Mesendoderm (in vitro differentiated cells): Measurements from ENCODE around the gene MPHOSPH9.

Experiments used
- DNase-seq: peaks from one replicate; pipeline ENCODE4 v3.0.0; 2013
- H2AK5ac ChIP-seq: 2 replicates; pipeline ENCODE4 v1.6.1; 2013; ENCODE audit warnings: low read length, inconsistent platforms
- H2BK120ac ChIP-seq: 2 replicates; pipeline ENCODE4 v1.6.1; 2013; ENCODE audit warnings: low read depth, mild to moderate bottlenecking, low read length, moderate library complexity, mixed read lengths
- H2BK15ac ChIP-seq: replicated peaks from 2 replicates; pipeline ENCODE4 v1.6.1; 2013; ENCODE audit warnings: low read depth, mild to moderate bottlenecking, moderate library complexity
- H2BK5ac ChIP-seq: 2 replicates; pipeline ENCODE4 v1.6.1; 2013; ENCODE audit warnings: low read length, inconsistent platforms
- H3K18ac ChIP-seq: 2 replicates; pipeline ENCODE4 v1.6.1; 2013; ENCODE audit warnings: mild to moderate bottlenecking, low read length, mixed read lengths
- H3K23ac ChIP-seq: one replicate; pipeline ENCODE4 v1.6.1; 2013; ENCODE audit warnings: low read length
- H3K27ac ChIP-seq: 2 replicates; pipeline ENCODE4 v1.5.1; 2013; ENCODE audit warnings: low read depth, mild to moderate bottlenecking, inconsistent platforms, low read length, moderate library complexity
- H3K27me3 ChIP-seq: 2 replicates; pipeline ENCODE4 v1.6.1; 2013; ENCODE audit warnings: low read length, control low read depth, mild to moderate bottlenecking, inconsistent platforms; ENCODE audit not compliant: insufficient read depth, poor library complexity
- H3K36me3 ChIP-seq: 2 replicates; pipeline ENCODE4 v1.6.1; 2013; ENCODE audit warnings: low read length, inconsistent platforms; ENCODE audit not compliant: control insufficient read depth, insufficient read depth
- H3K4ac ChIP-seq: one replicate; pipeline ENCODE4 v1.6.1; 2013; ENCODE audit warnings: low read depth, mild to moderate bottlenecking, low read length, moderate library complexity
- H3K4me1 ChIP-seq: 2 replicates; pipeline ENCODE4 v1.6.1; 2013; ENCODE audit warnings: low read depth, low read length, inconsistent platforms; ENCODE audit not compliant: control insufficient read depth
- H3K4me2 ChIP-seq: 2 replicates; pipeline ENCODE4 v1.6.1; 2013; ENCODE audit warnings: low read length
- H3K4me3 ChIP-seq: 2 replicates; pipeline ENCODE4 v1.5.1; 2013; ENCODE audit warnings: mild to moderate bottlenecking, low read length
- H3K56ac ChIP-seq: one replicate; pipeline ENCODE4 v1.6.1; 2013; ENCODE audit warnings: low read length
- H3K79me1 ChIP-seq: 2 replicates; pipeline ENCODE4 v1.6.1; 2013; ENCODE audit warnings: low read length, inconsistent platforms
- H3K79me2 ChIP-seq: 2 replicates; pipeline ENCODE4 v1.6.1; 2013; ENCODE audit warnings: mild to moderate bottlenecking, low read length; ENCODE audit not compliant: control insufficient read depth, insufficient read depth
- H3K9ac ChIP-seq: 2 replicates; pipeline ENCODE4 v1.6.1; 2013; ENCODE audit warnings: low read length, inconsistent platforms
- H4K5ac ChIP-seq: one replicate; pipeline ENCODE4 v1.6.1; 2013; ENCODE audit warnings: low read length
- H4K8ac ChIP-seq: one replicate; pipeline ENCODE4 v1.6.1; 2013; ENCODE audit warnings: low read depth, mild to moderate bottlenecking, control low read depth, low read length, moderate library complexity
- WGBS: extraction: QIAGEN DNeasy Blood & Tissue Kit; methylation state at CpG from one replicate; pipeline ENCODE4 v1.1.7; 2013; ENCODE audit warnings: low lambda C conversion rate, missing lambda C conversion rate; ENCODE audit not compliant: insufficient coverage; ENCODE audit errors: extremely low coverage; 5-methylcytosine and 5-hydroxymethylcytosine counted together

Gene MPHOSPH9

DNA sequence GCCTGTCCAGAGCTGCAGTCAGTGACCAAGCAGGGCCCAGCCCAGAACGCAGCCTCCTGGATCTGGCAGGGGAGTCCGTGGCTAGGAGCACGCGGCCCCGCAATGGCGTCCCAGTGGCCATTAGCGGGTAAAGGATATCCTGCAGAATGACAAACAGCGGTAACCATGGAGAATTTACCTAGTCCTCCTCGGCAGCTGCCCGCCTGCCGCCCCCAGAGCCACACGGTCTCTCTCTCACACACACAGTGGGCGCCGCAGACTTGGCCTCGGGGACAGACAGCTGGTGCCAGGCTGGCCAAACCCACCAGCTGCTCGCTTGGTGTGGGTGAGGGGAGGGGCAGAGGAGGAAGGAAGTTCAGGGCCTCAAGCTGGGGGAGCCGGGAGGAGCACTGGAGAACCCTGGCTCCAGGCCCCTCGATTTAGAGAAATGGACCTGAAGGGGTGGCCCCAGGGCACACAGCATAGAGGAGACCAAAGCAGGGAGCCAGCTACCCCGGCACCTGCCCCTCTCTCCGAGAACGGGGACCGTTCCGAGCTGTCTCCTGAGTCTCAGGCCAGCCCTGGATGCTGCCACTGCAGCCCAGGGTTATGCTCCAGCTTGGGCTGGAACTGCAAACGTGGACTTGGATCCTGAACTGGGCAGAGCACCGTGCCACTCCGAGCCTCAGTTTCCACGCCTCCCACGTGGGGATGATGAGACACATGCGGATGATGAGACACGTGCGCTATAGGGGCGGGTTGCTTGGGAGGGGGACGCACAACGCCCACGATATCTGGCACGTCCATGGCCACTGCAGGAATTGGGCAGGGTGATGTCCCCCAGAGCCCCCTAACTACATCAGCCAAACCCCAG lies 35.3 kb upstream of the MPHOSPH9 start:
- H3K79me1 ChIP-seq: peaks cover 12% of the 10 kb centered on the region
- H3K4me1 ChIP-seq: no peaks in the 10 kb centered on the region
- peak overlapping the region; percentile 71 for H3K9ac ChIP-seq
- H3K23ac ChIP-seq: peak overlapping the region; percentile 85
- no peaks in the 10 kb centered on the region for H3K27me3 ChIP-seq
- H3K36me3 ChIP-seq: peaks cover 9% of the 10 kb centered on the region
- H3K4ac ChIP-seq: no peak overlapping the region
- no peak overlapping the region for H3K18ac ChIP-seq
- no peak overlapping the region for H4K8ac ChIP-seq
- H3K56ac ChIP-seq: peak overlapping the region; percentile 94
- no peak overlapping the region for H2BK120ac ChIP-seq
- H3K4me2 ChIP-seq: no peak overlapping the region
- no peak overlapping the region for H4K5ac ChIP-seq
- DNase-seq: no peak
- WGBS: no CpG with 5 or more reads among the region's 36 CpGs
- no peak overlapping the region for H3K27ac ChIP-seq
- H2AK5ac ChIP-seq: no peak overlapping the region
- no peak overlapping the region for H2BK5ac ChIP-seq
- peaks cover 64% of the 10 kb centered on the region for H3K79me2 ChIP-seq
- no peak overlapping the region for H2BK15ac ChIP-seq
- H3K4me3 ChIP-seq: no peak overlapping the region

DNA sequence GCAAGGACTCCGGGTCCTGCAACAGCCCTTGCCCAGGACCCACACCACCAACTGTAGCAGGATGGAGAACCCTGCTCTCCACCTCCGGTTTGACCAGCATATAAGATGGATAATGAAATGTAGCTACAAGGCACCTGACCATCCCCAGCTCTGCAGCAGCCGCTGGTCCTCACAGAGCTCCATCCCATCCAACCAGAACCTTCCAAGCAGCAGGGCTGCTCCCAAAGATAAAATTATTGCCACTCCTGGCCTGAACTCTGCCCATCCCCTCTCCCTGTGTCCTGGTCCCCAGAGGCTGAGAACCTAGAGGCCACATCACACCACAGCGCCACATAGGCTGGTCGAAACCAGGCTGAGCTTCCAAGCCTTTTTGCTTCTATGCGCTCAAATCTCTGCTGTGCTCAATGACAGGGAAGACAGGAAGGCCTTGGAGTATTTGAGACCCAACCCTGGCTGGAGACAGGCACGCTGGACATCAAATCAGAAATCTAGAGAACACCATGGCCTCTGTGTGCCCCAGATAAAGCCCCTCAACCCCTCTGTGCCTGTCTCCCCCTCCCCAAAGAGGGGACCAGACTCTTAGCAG lies 34.5 kb upstream of the MPHOSPH9 start:
- no peak overlapping the region for H3K4me2 ChIP-seq
- no peak overlapping the region for H4K5ac ChIP-seq
- peak overlapping the region; percentile 25 for H3K56ac ChIP-seq
- no peak overlapping the region for H4K8ac ChIP-seq
- H3K79me2 ChIP-seq: peaks cover 66% of the 10 kb centered on the region
- no peak overlapping the region for H3K4me3 ChIP-seq
- no peak for DNase-seq
- H3K9ac ChIP-seq: peak overlapping the region; percentile 16
- H3K23ac ChIP-seq: peak overlapping the region; percentile 24
- H2BK120ac ChIP-seq: no peak overlapping the region
- H2BK15ac ChIP-seq: no peak overlapping the region
- no CpG with 5 or more reads among the region's 7 CpGs for WGBS
- no peak overlapping the region for H2BK5ac ChIP-seq
- no peak overlapping the region for H3K27ac ChIP-seq
- no peaks in the 10 kb centered on the region for H3K4me1 ChIP-seq
- H3K27me3 ChIP-seq: no peaks in the 10 kb centered on the region
- no peak overlapping the region for H2AK5ac ChIP-seq
- H3K18ac ChIP-seq: no peak overlapping the region
- H3K4ac ChIP-seq: no peak overlapping the region
- H3K79me1 ChIP-seq: peaks cover 14% of the 10 kb centered on the region
- peaks cover 10% of the 10 kb centered on the region for H3K36me3 ChIP-seq

- H4K8ac ChIP-seq: no peak overlapping the region
- H3K9ac ChIP-seq: no peak overlapping the region
- H3K56ac ChIP-seq: peak overlapping the region; percentile 25
- peaks cover 67% of the 10 kb centered on the region for H3K79me2 ChIP-seq
- no peak overlapping the region for H3K27ac ChIP-seq
- H3K79me1 ChIP-seq: peaks cover 14% of the 10 kb centered on the region
- H3K4me1 ChIP-seq: no peaks in the 10 kb centered on the region
- no peak overlapping the region for H3K4ac ChIP-seq
- H2BK15ac ChIP-seq: no peak overlapping the region
- no peak overlapping the region for H2AK5ac ChIP-seq
- H2BK5ac ChIP-seq: no peak overlapping the region
- H3K18ac ChIP-seq: no peak overlapping the region
- WGBS: no CpG with 5 or more reads among the region's 19 CpGs
- no peak overlapping the region for H4K5ac ChIP-seq
- H3K23ac ChIP-seq: peak overlapping the region; percentile 24
- no peak overlapping the region for H3K4me2 ChIP-seq
- H3K36me3 ChIP-seq: peaks cover 13% of the 10 kb centered on the region
- H3K27me3 ChIP-seq: no peaks in the 10 kb centered on the region
- no peak for DNase-seq
- no peak overlapping the region for H2BK120ac ChIP-seq
- no peak overlapping the region for H3K4me3 ChIP-seq
These were observed 33.8 kb upstream of the MPHOSPH9 start for GRCh38 chr12:123266679-123267277.

GRCh38 chr12:123265851-123266678 lies 33.1 kb upstream of the MPHOSPH9 start:
- Histone ChIP-seq H3K9ac (no peak overlapping the region), H3K79me2 (peaks cover 66% of the 10 kb centered on the region), H3K4me2 (no peak overlapping the region), H2BK15ac (no peak overlapping the region), H3K79me1 (peaks cover 17% of the 10 kb centered on the region), H4K5ac (no peak overlapping the region), H3K56ac (no peak overlapping the region), H2AK5ac (no peak overlapping the region), H3K4me1 (no peaks in the 10 kb centered on the region), H3K4ac (no peak overlapping the region), H2BK120ac (no peak overlapping the region), H4K8ac (no peak overlapping the region), H3K36me3 (peaks cover 16% of the 10 kb centered on the region), H3K23ac (no peak overlapping the region), H3K27ac (no peak overlapping the region), H2BK5ac (no peak overlapping the region), H3K27me3 (no peaks in the 10 kb centered on the region), H3K4me3 (no peak overlapping the region), H3K18ac (no peak overlapping the region)
- no CpG with 5 or more reads among the region's 35 CpGs for WGBS
- no peak for DNase-seq

DNA sequence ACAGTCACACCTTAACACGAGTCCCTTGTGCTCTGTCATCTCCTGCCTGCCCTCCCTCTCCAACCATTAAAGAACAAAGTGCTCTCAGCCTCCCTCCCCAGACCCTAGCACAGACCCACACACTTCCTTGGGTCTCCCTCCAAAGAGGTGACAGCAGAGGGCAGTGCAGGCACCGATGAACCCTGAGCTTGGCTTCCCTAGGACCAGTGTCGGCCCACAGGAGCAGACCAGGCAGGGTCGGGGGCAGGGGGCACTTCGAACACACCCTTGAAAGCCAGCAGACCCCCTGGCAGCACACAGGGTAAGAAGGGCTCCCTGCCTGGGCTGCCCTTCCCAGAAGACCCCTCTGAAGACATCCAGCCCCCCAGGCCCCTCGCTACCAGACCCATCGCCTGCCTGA lies 31.7 kb upstream of the MPHOSPH9 start:
- no peak overlapping the region for H3K4me2 ChIP-seq
- WGBS: no CpG with 5 or more reads among the region's 7 CpGs

More for the DNA sequence above, 31.7 kb upstream of the MPHOSPH9 start:
- Histone ChIP-seq H3K36me3 (peaks cover 17% of the 10 kb centered on the region), H2BK5ac (no peak overlapping the region), H3K79me1 (peaks cover 17% of the 10 kb centered on the region), H2BK15ac (no peak overlapping the region), H2BK120ac (no peak overlapping the region), H3K9ac (no peak overlapping the region), H3K4me1 (no peaks in the 10 kb centered on the region), H3K18ac (no peak overlapping the region), H3K56ac (no peak overlapping the region), H3K79me2 (peaks cover 52% of the 10 kb centered on the region), H3K4ac (no peak overlapping the region), H2AK5ac (no peak overlapping the region), H3K27me3 (no peaks in the 10 kb centered on the region), H4K5ac (no peak overlapping the region), H3K27ac (no peak overlapping the region), H3K23ac (no peak overlapping the region), H4K8ac (no peak overlapping the region), H3K4me3 (no peak overlapping the region)
- DNase-seq: peak; percentile 83
